Left forelimb (tissue), 1 donor: ENCODE results near the gene ABCA13.

Experiments used
- DNase-seq: peaks from one replicate; pipeline ENCODE4 v3.0.0-alpha.2; 2018; ENCODE audit warnings: low spot score

Gene ABCA13

GRCh38 chr7:48376263-48376662 lies 205.0 kb downstream of the ABCA13 start:
- DNase-seq: no peak

GRCh38 chr7:48380921-48381320 lies 209.7 kb downstream of the ABCA13 start:
- DNase-seq: no peak

GRCh38 chr7:48381571-48381970 lies 210.3 kb downstream of the ABCA13 start:
- no peak for DNase-seq

- DNase-seq: no peak
These were observed 213.0 kb downstream of the ABCA13 start for GRCh38 chr7:48384180-48384752.

GRCh38 chr7:48387932-48388331 lies 216.7 kb downstream of the ABCA13 start:
- no peak for DNase-seq

- DNase-seq: no peak
These were observed 217.7 kb downstream of the ABCA13 start for GRCh38 chr7:48388911-48389310.

GRCh38 chr7:48389977-48390376 lies 218.7 kb downstream of the ABCA13 start:
- no peak for DNase-seq

- DNase-seq: no peak
These were observed 219.4 kb downstream of the ABCA13 start for GRCh38 chr7:48390388-48391327.

- no peak for DNase-seq
These were observed 226.9 kb downstream of the ABCA13 start for GRCh38 chr7:48398191-48398590.

GRCh38 chr7:48402721-48403120 lies 231.5 kb downstream of the ABCA13 start:
- no peak for DNase-seq

- DNase-seq: no peak
These were observed 237.5 kb downstream of the ABCA13 start for GRCh38 chr7:48408731-48409130.

GRCh38 chr7:48411619-48412018 lies 240.4 kb downstream of the ABCA13 start:
- no peak for DNase-seq

- DNase-seq: no peak
These were observed 242.9 kb downstream of the ABCA13 start for GRCh38 chr7:48414011-48414732.

GRCh38 chr7:48416327-48416908 lies 245.2 kb downstream of the ABCA13 start:
- no peak for DNase-seq

GRCh38 chr7:48419401-48419800 lies 248.1 kb downstream of the ABCA13 start:
- DNase-seq: no peak

- no peak for DNase-seq
These were observed 248.9 kb downstream of the ABCA13 start for GRCh38 chr7:48420206-48420605.

GRCh38 chr7:48421357-48421756 lies 250.1 kb downstream of the ABCA13 start:
- no peak for DNase-seq

- DNase-seq: no peak
These were observed 253.5 kb downstream of the ABCA13 start for GRCh38 chr7:48424731-48425130.

GRCh38 chr7:48426331-48426965 lies 255.2 kb downstream of the ABCA13 start:
- DNase-seq: no peak

GRCh38 chr7:48426966-48427555 lies 255.8 kb downstream of the ABCA13 start:
- no peak for DNase-seq

- DNase-seq: no peak
These were observed 256.4 kb downstream of the ABCA13 start for GRCh38 chr7:48427671-48428070.
